Stomach (tissue), 4 donors: ENCODE data around the gene EEIG1.

Experiments used
- POLR2A ChIP-seq, 4 donors: fragments of 450-650 bp; IDR thresholded peaks; one replicate each; pipeline ENCODE4 v1.6.1; 2016; ENCODE audit warnings: antibody characterized with exemption in 4 of 4, control low read depth in 2 of 4, mild to moderate bottlenecking in 1 of 4, moderate library complexity in 1 of 4
- POLR2AphosphoS5 ChIP-seq, 3 donors: sonication (generic); formaldehyde crosslinking; IDR thresholded peaks; one replicate each; pipeline ENCODE4 v1.6.1; 2016; ENCODE audit warnings: antibody characterized with exemption in 3 of 3
- TF ChIP-seq, protein P1 (sequence below), 7 experiments: fragments of 450-650 bp in 4 of 7; fragments of 200-600 bp in 3 of 7; sonication (generic) in 3 of 7; IDR thresholded peaks; one replicate each; pipeline ENCODE4 v1.5.1; 2016 to 2019; ENCODE audit warnings: antibody characterized with exemption in 7 of 7, control low read depth in 2 of 7, mild to moderate bottlenecking in 1 of 7

GRCh38 chr9:127944586-127945218, 36.1 kb downstream of the EEIG1 start:
- TF ChIP-seq POLR2AphosphoS5 (IDR thresholded peaks at IDR 0.05): no peak
- TF ChIP-seq, protein P1, sequence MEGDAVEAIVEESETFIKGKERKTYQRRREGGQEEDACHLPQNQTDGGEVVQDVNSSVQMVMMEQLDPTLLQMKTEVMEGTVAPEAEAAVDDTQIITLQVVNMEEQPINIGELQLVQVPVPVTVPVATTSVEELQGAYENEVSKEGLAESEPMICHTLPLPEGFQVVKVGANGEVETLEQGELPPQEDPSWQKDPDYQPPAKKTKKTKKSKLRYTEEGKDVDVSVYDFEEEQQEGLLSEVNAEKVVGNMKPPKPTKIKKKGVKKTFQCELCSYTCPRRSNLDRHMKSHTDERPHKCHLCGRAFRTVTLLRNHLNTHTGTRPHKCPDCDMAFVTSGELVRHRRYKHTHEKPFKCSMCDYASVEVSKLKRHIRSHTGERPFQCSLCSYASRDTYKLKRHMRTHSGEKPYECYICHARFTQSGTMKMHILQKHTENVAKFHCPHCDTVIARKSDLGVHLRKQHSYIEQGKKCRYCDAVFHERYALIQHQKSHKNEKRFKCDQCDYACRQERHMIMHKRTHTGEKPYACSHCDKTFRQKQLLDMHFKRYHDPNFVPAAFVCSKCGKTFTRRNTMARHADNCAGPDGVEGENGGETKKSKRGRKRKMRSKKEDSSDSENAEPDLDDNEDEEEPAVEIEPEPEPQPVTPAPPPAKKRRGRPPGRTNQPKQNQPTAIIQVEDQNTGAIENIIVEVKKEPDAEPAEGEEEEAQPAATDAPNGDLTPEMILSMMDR (IDR thresholded peaks at IDR 0.05): no peak
- TF ChIP-seq POLR2A (IDR thresholded peaks at IDR 0.05): no peak
